Measurements from ENCODE around the gene VPREB3.

The VPREB3 gene, protein sequence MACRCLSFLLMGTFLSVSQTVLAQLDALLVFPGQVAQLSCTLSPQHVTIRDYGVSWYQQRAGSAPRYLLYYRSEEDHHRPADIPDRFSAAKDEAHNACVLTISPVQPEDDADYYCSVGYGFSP

DNA sequence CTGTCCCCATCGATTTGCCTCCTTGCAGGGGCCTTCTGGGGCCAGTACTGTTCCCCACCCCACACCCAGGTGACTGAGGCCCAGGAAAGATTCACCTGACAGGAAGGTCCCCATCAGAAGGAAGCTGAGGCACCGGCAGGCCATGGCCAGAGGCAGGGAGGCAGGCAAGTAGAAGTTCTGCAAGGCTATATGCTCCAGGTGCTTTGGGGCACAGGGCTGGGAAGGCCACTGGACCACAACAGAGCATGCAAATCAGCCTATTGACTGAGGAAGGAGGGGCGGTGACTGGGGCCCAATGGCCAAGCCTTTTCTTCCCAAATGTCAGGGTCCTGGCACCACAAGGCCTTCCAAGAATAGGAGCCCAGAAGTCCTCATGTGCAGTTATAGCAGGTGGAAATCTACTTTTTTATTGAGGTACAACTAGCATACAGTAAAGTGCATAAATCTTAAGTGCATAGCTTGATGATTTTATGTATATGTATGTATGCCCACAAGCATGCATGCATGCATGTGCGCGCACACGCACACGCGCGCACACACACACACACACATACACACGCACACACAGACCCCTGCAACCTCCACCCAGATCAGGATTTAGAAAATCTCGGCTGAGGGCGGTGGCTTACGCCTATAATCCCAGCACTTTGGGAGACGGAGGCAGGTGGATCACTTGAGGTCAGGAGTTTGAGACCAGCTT lies at the start of gene VPREB3:
Gene VPREB3, minus strand, starts transcription at position 206 of the 700 bp plus-strand sequence. Its CDS starts 62 bp downstream, at position 144.
- no peak for ATAC-seq
- DNase-seq, result no peak

DNA sequence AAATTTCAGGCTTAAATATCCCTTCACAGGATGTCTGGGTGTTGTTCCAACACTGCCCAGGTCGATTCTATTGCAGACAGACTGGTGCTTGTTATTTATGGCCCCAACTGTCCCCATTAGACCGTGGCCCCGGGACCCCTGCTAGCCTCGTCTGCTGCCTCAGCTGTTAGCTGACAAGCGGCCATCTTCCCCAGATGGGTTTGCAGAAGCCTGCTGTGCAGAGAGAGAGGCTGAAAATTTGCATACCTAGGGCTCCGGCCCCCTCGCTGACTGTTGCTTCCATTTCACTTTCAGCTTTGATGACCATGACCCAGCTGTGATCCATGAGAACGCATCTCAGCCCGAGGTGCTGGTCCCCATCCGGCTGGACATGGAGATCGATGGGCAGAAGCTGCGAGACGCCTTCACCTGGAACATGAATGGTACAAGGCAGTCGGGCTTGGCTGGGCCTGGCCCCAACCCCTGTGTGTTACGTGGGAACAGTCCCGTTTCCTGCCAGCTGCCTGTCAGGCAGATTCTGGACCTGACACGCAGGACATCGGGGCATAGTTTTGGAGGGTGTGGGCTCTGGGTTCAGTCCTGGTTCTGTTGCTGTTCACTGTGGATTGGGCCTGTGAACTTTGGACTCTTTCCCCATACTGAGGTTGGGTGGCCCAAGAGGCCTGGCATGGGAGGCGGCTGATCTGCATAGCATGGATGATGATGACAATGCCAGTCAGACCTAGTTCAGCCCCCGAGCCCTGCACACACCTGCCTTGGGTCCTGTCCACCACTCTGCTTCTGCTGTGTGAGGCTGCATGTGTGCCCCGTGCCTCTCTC lies 49.0 kb upstream of the VPREB3 start:
- DNase-seq (no peak), ATAC-seq (no peak)

DNA sequence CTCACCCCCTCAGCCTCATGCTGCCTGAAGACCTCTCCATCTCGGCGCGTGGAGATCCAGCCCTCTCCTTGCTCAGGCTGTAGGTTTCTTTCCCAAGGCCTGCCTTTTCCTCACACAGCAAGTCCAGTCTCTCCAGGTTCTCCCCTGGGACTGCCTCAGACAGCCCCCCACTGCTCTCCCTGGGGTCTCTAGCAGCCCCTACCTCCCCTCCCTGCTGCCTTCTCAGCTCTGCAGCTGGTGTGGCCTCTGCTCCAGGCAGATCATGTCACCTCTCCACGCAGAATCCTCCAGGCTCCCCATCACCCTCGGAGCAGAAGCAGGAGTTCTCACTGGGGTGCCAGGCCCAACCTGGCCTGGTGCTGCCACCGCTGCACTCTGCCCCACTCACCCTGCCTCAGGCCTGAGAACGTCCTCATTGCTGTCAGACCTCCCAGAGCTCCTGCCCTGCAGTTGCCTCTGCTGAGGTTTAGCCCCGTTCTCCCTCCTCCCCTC lies 47.7 kb upstream of the VPREB3 start:
- no peak for DNase-seq
- no peak for ATAC-seq

DNA sequence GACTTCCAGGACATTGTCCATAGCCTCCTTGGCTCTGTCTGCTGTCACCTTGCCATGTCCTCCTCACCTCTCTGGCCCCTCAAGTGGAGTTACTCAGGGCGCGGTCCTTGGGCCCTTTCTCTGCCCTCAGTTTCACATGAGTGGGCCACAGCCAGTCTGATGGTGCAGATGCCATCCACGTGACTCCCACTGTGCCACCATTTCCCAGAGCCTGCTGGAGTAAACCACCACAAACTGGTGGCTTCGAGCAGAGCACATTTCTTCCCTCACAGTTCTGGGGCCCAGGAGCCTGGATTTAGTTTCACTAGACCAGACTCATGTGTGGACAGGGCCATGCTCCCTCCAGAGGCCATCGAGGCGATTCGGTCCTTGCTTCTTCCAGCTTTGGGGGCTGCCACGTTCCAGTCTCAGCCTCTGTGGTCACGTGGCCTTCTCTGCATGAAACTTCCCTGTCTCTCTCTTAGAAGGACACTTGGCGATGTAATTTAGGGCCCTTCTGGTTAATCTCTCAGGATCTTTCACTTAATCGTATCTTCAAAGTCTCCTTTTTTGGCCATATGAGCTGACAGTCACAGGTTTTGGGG lies 47.1 kb upstream of the VPREB3 start:
- ATAC-seq (peak; percentile 5), DNase-seq (no peak)

DNA sequence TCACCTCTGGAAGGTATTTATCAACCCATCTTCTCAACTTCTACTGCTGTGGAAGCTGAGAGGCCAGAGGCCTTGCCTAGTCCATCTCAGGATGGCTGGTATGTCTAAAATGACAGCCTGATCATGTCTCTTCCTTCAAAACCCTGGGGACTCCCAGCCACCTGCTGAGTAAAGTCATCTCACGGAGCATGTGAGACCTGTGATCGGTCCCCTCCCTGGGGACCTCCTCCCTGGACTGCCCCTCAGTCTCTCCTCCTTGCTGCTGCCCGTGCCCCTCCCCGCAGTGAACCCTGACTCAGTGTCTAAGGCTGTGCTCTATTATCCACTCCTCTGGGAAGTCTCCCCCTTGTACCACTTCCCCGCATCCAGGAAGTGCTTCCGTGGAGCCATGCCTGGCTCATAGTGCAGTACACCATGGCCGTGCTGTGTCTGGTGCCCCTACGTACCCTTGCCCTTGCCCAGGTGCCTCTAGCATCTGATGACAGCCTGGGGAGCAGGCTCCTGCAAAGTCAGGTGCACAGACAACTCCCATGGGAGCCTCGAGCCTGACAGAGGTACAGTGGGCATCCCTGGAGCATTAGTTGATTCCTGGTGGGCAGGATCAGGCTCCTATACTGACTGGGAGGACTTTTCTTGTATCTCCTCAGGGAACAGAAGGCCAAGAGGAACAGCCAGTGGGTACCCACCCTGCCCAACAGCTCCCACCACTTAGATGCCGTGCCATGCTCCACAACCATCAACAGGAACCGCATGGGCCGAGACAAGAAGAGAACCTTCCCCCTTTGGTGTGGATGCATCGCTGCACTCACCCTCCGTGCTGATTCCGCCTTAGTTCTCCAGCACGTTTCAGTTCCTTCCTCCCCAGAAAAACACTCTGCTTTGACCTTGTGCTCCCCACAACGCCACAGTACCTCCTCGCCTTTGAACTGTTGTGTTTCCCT lies 46.3 kb upstream of the VPREB3 start:
- ATAC-seq (peak; percentile 45), DNase-seq (no peak)

DNA sequence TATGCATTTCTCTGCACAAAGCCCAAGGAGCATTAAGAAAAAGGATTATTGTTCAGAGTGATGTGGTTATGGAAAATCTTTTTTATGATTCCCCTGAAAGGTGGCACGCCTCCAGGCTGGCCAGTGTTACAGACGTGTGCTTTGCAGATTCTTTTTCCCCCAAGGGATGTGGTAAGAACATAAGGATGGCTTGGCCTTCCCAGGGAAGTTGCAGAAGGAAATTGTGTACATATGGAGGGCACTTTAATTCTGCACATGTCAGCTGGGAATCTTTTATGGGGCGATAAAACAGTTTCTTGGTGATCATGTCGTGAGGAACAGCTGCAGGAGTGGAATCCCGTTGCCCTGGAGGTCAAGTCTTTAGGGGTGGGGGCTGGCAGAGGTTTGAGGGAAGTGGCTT lies 42.2 kb upstream of the VPREB3 start:
- no peak for DNase-seq
- ATAC-seq, result no peak

DNA sequence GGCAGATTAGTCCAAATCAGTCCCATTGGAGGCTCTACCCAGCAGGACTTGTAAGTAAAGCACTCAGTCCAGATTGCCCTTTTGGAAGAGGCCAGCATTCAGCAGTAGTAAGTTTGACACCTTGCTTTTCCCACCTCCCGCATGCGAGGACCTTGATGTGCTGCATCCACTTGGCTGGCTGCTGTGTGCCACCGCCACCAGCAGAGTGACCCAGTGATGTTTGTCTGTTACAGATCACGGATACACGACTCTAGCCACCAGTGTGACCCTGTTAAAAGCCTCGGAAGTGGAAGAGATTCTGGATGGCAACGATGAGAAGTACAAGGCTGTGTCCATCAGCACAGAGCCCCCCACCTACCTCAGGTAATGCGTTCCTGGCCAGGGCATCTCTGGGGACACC lies 39.1 kb upstream of the VPREB3 start:
- no peak for DNase-seq
- no peak for ATAC-seq

DNA sequence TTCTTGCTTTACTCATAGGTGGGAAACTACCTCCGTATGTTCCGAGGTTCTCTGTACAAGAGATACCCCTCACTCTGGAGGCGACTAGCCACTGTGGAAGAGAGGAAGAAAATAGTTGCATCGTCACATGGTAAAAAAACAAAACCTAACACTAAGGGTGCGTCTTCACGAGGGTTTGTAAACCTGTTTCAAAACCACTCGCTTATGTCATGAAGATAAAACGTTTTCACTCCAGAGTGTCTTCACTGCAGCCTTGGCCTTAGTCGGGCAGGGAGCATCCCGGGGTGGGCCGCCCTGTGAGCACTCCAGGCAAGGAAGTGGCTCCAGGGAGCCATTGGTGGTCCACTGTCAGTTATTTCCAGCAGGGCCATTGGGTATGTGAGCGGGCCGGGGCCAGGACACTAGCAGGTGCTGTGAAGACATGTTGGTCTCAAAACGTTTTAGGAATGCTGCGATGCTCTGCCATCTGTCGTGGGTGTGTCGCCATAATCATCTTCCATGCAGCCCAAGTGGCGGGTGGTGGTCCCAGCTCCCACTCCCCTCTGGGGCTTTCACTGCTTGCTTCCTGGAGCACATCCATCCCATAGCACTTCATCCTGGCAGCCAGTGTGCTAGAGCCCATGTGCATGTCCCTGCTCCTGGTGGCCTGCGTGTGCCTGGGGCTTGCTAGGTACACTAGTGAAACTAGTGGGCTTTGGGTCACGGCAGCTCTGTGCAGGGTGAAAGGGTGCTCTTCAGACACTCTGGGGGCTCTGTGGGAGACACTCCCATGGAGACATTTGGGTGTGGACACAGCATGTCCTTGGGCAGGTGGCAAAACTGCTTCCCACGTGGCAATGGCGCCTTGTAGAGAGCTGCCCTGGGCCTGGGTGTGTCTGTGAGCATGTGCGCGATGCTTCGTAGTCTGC lies 37.8 kb upstream of the VPREB3 start:
- ATAC-seq (no peak), DNase-seq (no peak)

DNA sequence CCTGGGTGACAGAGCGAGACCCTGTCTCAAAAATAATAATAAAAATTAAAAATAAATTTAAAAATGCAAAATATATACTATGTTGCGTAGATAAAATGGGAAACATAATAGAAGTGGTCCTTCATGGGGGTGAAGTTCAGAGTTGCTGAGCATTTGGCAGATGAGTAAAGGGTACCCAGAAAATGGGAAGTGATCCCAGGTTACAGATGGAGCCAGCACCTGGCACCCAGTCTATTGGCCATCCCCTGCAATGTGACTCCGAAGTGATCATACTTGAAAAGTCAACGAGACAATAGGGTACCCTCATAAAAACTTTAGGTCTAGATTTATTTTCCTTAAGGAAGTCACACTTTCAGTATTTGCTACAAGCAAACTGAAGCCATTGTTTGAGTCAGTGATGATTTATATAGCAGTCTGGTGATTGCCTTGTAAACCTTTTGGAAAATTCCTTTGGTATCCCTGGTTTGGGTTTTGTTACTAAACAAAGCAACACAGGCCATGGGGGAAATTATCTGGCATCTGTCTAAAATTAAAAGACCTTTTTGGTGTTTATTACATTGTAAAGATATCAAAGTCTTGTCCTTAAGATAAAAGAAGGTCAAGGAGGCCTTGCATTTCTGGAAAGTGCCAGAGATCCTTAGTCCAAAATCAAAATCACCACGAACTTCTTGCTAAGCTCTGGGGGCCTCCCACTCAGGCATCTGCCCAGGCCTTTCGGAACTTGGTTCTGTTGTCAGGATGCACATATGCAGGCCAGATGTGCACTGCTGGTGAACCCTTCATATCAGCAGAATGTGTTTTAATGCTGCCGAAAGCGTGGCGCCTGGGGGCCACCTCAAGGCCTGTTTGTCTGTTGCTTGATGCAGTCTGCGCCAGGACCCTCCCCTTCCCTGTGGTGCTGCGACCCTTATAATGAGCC lies 36.9 kb upstream of the VPREB3 start:
- DNase-seq, result no peak
- no peak for ATAC-seq

DNA sequence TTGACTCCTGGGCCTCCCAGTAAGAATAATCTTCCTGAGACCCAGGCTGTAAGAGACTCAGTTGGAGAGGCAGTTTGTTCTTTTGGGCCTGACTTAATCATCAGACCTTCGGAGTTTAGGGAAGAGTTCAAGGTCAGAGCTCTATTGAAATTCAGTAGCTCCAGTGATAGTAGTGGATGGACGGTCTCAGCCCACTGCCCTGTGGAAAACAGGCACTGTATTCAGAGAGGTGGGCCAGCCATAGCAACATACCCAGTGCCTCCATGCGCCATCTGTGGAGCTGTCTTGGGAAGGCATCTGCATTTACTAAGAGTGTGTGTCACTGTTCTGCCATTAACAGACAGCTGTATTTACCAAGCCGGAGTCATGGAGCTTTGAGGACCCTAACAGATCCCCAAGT lies 35.4 kb upstream of the VPREB3 start:
- DNase-seq, result no peak
- no peak for ATAC-seq

DNA sequence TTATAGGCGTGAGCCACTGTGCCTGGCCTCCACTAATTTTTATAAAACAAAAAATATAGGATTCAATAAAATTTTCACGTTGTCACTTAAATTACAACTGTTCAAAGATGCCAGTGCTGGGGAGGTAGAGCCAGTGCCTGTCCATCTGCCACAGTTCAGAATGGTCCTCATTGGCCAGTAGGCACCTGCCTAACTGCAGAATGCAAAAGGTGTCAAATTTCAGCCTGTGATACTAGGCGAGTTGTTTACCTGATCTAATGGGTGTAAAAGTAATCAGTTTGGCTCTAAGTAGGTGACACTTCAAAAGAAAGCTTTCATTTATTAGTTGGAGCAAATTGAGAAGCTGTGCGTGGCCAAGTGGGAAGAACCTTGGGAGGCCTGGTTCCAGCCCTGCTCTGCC lies 34.9 kb upstream of the VPREB3 start:
- DNase-seq (no peak), ATAC-seq (no peak)

DNA sequence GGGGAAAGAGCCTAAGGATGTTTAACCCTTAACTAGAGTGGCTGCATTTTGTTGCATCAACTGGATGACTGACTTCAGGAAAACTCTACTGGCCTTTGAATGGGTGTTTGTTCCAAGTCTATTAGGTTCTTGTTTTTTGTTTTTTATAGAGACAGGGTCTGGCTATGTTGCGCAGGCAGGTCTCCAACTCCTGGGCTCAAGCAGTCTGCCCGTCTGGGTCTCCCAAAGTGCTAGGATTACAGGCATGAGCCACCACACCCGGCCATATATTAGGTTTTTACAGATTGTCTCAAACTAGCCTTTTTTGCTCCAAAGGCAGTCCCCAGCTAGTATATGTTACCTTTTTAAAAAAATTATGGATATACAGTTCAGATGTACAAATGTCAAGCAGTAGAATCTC lies 33.7 kb upstream of the VPREB3 start:
- DNase-seq, result no peak
- ATAC-seq, result no peak

DNA sequence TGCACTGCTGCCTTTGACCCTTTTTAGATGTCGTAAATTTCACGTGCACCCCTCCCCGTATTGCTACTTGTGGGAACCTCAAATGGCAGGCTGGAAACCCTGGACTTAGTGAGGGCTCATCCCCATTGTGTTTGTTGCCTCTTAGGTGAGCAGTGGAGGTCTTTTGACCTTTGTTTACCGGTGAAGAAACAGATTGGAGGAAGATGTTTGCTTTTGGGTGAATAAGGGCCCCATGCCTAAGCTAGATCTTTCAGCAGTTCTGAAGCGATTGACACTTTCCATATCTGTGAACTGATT lies 33.3 kb upstream of the VPREB3 start:
- ATAC-seq, result no peak
- no peak for DNase-seq

DNA sequence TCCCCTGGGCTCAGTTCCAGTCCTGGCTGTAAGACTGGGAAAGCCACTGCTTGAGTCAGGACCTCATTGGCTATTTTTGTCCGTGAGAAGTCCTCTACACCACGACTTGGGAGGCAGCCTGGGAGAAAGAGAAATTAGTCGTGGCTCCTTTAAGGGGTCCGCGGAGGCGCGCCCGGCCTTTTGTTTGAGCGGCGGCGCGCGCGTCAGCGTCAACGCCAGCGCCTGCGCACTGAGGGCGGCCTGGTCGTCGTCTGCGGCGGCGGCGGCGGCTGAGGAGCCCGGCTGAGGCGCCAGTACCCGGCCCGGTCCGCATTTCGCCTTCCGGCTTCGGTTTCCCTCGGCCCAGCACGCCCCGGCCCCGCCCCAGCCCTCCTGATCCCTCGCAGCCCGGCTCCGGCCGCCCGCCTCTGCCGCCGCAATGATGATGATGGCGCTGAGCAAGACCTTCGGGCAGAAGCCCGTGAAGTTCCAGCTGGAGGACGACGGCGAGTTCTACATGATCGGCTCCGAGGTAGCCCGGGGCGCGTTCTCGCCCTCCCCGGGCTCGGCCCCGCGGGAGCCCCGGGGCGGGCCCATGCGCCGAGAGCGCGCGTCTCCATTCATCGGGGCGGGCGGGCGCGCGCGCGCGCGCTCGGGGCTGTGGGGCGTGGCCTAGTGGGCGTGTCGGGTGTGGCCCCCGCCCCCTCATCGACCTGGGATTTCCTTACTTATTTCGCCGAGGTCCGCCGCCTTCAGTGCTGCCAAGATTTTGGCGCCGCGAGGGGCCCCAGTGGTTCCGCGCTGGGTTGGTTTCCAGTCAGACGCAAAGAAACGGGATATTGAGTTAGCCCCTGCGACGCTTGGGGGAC lies 32.8 kb upstream of the VPREB3 start, which contains the start of gene SMARCB1:
Gene SMARCB1, plus strand, starts transcription at position 215 of the 848 bp plus-strand sequence. Its CDS starts 204 bp downstream, at position 419.
- peak; percentile 83 for ATAC-seq
- DNase-seq, result peak; percentile 92

DNA sequence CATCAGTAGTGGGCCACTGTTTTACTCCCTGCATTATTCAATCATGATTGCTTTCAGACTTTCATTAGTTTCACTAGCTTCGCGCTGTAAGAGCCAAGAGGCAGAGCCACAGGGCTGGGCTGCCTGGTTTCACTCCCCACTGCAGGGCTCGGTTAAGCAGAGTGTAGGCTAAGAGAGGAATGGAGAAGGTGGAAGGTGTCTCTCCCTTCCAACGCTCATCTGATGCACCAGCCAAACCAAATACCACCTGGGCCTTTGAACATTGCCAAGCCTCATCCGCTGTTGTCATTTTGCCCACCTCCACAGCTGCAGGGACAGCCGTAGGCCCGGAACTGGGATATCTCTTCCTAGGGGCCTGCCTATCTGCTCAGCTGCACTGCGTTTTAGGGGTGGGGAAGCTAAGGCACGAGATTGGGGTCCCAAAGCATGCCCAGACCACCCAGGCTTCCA lies 32.1 kb upstream of the VPREB3 start:
- ATAC-seq (peak; percentile 5), DNase-seq (peak; percentile 37)

DNA sequence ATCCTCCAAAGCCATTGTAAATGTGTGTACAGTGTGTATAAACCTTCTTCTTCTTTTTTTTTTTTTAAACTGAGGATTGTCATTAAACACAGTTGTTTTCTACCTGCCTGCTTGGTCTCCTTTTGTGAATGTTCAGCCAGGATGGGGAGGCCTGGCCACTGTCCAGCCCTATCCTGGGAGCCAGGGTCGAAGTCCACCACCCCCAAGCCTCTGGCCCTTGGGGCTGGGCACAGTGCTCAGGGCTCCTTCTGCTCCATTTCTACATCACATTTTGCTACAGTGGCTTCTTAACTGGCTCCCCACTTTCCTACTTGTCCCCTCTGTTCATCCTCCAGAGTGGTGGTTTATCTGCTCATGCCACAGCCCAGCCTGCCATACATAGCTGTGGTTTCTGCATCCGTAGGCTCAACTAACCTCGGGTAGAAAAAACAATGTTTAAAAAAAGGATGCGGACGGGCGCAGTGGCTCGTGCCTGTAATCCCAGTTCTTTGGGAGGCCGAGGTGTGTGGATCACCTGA lies 30.0 kb upstream of the VPREB3 start:
- DNase-seq (no peak), ATAC-seq (no peak)

DNA sequence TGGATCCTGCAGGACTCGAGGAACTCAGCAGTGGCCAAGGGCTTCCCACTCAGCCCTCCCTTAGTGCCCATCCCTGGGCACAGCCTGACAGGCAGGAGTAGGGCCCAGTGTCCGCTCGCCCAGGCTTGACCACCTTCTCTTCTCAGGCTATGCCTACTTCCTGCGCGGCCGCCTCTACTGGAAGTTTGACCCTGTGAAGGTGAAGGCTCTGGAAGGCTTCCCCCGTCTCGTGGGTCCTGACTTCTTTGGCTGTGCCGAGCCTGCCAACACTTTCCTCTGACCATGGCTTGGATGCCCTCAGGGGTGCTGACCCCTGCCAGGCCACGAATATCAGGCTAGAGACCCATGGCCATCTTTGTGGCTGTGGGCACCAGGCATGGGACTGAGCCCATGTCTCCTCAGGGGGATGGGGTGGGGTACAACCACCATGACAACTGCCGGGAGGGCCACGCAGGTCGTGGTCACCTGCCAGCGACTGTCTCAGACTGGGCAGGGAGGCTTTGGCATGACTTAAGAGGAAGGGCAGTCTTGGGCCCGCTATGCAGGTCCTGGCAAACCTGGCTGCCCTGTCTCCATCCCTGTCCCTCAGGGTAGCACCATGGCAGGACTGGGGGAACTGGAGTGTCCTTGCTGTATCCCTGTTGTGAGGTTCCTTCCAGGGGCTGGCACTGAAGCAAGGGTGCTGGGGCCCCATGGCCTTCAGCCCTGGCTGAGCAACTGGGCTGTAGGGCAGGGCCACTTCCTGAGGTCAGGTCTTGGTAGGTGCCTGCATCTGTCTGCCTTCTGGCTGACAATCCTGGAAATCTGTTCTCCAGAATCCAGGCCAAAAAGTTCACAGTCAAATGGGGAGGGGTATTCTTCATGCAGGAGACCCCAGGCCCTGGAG lies 29.3 kb upstream of the VPREB3 start:
- no peak for ATAC-seq
- DNase-seq, result no peak
